NCI-H2227 (cell line): ENCODE measurements around the gene ROR1.

Source experiments
- DNase-seq: peaks from one replicate; lab custom pipeline; 2025; ENCODE audit not compliant: unreplicated experiment; lab: John Stamatoyannopoulos, UW

The ROR1 gene

DNA sequence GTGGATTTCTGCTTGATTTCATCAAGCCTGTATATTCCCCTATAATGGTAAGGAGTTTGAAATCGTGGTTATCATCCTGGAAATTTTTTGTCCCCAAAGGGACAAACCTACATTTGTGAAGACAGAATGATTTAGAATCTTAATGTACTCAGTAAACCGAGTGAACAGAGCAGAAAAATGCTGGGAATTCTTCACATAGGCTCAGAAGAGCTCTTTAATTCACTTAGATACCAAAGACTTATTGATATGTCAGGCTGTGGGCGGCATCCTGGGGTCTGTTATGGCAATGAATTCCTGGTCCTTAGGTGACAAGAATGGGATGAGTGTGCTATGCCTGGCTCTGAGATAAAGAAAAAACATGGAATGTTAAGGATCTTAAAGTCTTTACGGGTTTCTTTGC lies 74.9 kb downstream of the ROR1 start:
- no peak for DNase-seq

- DNase-seq, result no peak
Measured at GRCh38 chr1:63849149-63849548, 75.3 kb downstream of the ROR1 start.

- DNase-seq, result no peak
Measured at GRCh38 chr1:63854091-63854490, 80.3 kb downstream of the ROR1 start.

GRCh38 chr1:63855942-63856341 lies 82.1 kb downstream of the ROR1 start:
- DNase-seq, result no peak

DNA sequence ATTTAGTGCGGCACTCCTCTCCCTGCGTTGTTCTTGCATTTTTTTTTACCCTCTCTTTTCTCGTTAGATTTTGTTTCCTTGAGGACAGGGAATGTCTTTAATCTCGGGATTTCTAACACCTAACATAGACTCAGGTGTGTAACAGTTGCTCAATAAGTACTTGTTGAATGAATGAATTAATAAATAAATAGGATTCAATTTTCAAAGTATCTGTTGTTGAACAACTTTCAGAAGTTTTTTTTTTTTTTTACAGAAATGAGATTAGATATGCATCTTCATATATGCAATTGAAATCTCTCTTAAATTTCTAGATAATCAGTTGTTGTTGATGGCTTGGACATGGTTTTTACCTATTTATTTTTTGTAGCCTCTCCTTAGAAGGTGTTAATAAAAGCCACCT lies 83.1 kb downstream of the ROR1 start:
- no peak for DNase-seq

DNA sequence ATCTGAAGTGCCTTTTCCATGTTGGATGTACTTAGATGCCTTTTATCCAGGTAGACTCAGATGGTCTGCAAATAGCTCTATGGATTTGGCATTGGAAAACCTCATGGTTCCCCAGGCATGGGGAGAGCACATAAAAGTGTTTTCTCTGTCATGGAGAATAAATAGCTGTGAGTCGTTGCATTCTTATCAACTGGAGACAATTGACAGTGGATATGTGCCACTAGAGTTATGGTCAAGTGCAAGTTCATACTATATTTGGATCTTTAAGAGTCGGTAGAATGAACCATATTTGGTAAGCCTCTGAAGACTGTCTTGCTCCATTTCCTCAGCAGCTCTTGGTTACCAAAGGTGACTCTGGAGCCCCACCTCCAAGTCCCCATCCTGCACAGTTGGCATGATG lies 83.7 kb downstream of the ROR1 start:
- DNase-seq, result no peak

GRCh38 chr1:63858153-63858552 lies 84.3 kb downstream of the ROR1 start:
- DNase-seq, result no peak

- DNase-seq, result no peak
Measured at GRCh38 chr1:63859480-63860275, 85.9 kb downstream of the ROR1 start.

- no peak for DNase-seq
Measured at GRCh38 chr1:63861052-63861691, 87.4 kb downstream of the ROR1 start.

DNA sequence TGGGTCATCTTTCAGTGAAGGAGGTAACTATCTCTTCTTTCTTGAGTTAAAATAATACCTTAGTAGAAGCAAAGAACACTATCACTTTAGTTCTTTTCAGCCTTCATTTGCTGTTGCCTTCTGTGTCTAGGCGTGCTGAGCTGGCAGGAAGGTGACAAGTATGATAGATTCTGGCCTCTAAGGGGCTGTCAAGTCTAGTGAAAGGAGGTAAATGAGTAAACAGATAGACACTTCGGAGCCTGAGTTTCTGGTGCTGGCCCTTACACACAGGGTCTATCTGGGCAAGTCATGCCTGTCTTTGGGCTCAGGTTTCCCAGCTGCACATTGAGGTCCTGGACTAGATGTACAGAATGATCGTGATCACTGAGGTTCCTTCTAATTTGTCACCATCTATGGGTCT lies 89.3 kb downstream of the ROR1 start:
- DNase-seq, result no peak

DNA sequence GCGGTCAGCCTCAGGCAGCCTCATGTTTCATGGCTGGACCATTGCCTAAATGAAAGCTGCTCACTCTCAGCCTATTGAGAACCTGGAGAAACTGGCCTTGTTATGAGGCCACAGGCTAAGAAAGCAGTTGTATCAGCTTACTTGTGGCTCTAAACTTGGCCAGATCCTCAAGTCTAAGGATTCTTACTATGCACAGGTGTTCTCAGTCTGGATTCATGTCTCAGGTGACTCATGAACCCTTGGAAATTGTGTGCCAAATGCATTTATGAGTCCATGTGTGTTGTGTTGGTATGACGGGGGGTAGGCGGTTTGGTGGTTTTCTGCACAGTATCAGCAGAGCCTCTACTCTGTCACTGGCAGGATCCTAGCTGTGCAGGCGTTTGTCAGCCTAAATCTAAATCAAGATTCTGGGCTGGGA lies 90.4 kb downstream of the ROR1 start:
- DNase-seq, result no peak

DNA sequence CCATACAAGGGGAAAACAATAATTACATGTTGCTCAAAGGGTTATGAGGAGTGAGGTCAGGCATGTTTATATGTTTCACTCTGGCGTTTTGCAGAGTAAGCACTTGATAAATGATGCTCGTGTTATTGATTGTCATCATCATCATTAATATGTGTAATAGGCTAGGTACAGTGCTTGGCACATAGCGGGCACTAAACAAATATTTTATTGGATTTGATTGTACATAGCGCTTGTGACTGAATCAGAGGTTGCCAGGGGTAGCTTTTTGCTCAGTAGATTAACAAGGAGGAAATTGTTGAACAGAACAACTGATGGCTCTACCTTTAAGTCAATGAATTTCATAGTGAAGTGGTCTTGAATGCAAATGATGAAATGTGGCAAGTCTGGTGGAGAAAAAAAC lies 91.7 kb downstream of the ROR1 start:
- no peak for DNase-seq

GRCh38 chr1:63866084-63866483 lies 92.3 kb downstream of the ROR1 start:
- DNase-seq, result no peak

DNA sequence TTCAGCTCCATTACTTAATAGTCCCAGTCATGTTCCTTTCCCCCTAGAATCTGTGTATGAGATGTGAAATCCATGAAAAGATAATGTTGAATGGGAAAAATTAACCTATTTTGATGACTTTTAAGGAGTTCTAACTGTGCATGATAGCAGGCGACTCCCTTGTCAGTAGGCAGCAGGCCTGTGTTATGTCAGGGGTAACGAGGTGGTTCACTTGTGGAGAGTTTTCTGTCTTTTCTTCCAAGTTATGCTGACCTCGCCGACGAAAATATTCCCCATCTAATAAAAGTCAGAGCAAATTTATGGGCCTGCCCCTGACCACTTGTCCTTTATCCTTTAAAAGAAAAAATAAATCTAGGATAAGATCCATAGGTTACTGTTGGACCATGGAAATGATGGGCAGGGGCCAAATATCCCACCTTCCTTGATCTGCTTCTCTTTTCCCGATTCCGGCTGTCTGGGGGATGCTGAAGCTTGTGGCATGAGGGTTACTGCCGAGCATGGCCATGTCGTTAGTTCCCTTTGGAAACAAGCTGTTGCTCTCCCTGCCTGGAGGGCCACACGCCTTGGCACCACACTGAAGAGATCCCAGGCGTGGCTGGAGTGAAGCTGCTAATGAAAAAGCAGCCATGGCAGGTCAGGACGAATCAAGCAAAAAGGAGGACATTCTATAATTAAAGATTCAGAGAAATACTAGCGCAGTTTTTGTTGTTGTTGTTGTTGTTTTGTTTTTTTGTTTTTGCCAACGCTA lies 93.8 kb downstream of the ROR1 start:
- DNase-seq, result no peak

- DNase-seq, result no peak
Measured at GRCh38 chr1:63868268-63868781, 94.5 kb downstream of the ROR1 start.

GRCh38 chr1:63870152-63870551 lies 96.3 kb downstream of the ROR1 start:
- DNase-seq, result no peak

GRCh38 chr1:63871463-63871862 lies 97.6 kb downstream of the ROR1 start:
- no peak for DNase-seq

GRCh38 chr1:63873751-63874150 lies 99.9 kb downstream of the ROR1 start:
- no peak for DNase-seq

GRCh38 chr1:63874278-63874880 lies 100.6 kb downstream of the ROR1 start:
- DNase-seq, result no peak

GRCh38 chr1:63875636-63876035 lies 101.8 kb downstream of the ROR1 start:
- DNase-seq, result no peak

DNA sequence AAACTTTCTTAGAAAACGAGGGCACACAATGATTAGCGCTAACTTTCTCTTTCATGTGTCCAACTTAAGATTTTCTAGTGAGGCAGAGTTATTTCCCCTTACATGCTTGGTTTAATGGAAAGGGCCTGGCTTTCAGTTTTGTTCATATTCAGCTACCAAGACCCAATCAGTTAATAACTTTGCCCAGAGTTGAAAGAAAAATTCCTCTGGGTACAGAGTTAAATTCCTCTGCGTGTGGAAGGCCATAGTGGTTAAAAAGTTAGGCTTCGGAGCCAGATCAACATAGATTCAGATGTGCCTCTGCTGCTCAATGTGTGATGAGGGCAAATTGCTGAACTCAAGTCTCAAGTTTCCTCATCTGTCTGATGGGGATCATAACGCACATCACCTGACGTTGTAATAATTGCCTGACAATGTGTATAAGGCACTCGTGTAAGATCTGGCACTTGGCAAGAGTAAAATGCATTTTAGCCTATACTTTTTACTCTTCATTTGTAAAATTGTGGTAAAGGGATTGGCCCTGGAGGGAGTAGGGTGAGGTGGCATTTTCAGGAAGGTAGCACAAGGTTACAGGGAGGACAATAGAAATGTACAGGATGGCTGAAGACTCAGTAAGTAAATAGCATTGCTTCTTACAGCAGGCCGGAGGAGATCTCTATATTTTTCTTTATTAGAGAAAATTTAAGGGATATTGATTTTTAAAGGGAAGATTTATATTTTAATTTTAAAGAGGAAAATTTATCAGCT lies 103.4 kb downstream of the ROR1 start:
- no peak for DNase-seq
